SW480 (cell line): ENCODE data around the gene CCDC122.

ENCODE experiments used
- DNase-seq: peaks from one replicate; pipeline ENCODE4 v3.0.0-alpha.2; 2016; ENCODE audit warnings: low spot score

CCDC122 gene

DNA sequence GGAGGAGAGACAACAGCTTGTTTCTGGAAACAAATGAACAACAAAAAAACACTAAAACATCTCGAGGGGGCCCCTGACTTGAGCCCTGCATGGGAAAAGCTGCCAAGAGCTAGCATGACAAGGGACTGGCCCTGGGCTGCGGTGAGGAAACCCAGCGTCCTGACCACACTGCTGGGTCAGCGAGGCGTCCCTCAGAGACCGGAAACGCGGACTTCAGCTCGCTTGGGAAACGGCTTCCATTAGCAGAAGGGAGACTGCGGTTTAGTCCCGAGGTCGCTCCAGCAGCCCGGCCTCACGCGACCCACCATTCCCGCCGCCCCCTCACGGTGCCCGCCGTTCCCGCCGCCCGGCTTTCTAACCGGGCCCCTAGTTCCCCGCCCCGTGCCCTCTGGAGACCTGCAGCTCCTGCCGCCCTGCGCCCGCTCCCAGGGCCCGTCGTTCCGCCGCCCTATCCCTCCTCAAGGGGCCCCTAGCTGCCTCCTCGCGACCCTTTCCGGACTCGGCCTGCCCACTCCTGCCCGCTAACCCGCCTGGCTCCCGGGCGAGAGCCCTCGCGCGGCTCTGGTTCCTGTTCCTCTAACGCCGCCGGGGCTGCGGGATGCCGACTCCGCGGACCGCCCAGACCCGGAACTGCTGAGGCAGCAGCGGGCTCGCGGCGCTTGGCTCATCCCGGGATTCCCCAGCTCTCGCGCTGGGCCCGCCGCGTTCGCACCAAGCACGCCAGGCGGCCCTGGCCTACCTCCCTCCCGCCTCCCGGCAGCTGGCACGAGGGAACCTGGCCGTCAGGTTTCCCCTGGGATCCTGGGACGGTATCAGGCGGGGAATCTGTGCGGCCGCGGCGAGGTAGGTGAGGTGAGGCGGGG, at the start of gene CCDC122:
CCDC122 (minus strand) TSS at position 849 of the 863 bp plus-strand sequence. CDS start 10,364 bp downstream, outside the sequence.
- peak; percentile 76 for DNase-seq

DNA sequence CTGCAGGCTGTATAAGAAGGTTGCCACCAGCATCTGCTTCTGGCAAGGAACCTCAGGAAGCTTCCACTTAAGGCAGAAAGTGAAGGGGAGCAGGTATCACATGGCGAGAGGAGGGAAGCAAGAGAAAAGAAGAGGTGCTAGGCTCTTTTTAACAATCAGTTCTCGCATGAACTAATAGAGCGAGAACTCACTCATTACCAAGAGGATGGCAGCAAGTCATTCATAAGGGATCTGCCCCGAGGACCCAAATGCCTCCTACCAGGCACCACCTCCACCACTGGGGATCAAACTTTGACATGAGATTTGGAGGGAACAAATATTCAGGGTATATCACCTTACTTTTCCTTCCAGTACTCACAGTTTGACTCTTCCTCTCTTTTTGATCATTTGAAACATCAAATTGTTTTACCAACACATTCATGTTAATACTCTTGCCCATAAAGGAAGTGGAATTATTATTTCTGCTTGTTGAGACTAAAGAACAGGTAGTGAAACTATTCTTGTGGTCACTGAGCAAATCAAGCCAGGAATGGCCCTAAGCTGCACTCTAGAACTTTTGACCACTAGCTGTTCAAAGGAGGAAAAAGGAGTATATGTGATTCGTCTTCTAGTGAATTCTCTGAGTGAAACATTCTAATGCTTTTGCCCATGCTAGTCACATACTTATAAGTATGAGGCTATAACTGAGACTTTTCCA, 45.2 kb upstream of the CCDC122 start:
- no peak for DNase-seq

GRCh38 chr13:43920965-43921674, 41.6 kb upstream of the CCDC122 start:
- no peak for DNase-seq

DNA sequence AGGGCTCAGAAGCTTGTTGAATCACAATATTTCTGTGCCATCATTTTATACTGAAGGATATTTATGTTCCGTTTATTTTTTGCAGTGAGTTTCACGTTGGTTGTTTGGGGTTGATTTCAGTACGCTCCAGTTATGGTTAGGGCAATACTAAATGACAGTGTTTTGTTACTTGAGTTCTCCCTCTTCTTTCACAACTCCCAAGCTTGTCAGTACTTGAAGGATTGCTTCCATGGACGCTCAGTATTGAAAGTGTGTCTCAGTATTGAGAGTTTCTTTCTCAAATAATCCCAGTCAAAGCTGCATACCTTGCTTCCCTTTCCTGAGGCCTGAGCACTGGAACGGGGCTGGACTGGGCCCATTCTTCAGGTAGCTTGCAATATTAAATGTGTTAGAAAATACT, 39.1 kb upstream of the CCDC122 start:
- no peak for DNase-seq

- DNase-seq, result no peak
Observed at GRCh38 chr13:43916828-43917227, 37.3 kb upstream of the CCDC122 start.

GRCh38 chr13:43915451-43915850, 35.9 kb upstream of the CCDC122 start:
- DNase-seq, result no peak

GRCh38 chr13:43911871-43912270, 32.3 kb upstream of the CCDC122 start:
- no peak for DNase-seq

- no peak for DNase-seq
Observed at GRCh38 chr13:43911278-43911677, 31.7 kb upstream of the CCDC122 start.

DNA sequence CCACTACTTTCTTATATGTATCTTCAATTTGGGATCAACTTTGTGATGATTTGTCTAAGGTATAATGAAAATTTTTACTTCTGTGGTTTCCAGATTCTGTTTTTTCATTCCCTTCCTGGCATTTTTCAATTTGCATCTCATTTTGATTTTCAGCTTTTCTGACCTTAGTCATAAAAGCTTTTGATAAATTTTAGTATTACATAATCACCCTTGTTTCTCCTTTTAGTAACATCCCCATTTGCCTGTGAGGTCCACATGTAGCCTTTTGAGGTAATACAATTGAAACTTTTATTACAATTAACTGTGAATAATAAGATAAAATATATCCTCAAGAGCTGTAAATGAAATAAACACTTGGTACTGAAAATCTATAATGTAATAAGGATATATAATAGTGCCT, 31.3 kb upstream of the CCDC122 start:
- no peak for DNase-seq

- peak; percentile 54 for DNase-seq
Observed at GRCh38 chr13:43908156-43909126, 28.9 kb upstream of the CCDC122 start.

GRCh38 chr13:43905435-43906031, 26.0 kb upstream of the CCDC122 start:
- peak; percentile 67 for DNase-seq

DNA sequence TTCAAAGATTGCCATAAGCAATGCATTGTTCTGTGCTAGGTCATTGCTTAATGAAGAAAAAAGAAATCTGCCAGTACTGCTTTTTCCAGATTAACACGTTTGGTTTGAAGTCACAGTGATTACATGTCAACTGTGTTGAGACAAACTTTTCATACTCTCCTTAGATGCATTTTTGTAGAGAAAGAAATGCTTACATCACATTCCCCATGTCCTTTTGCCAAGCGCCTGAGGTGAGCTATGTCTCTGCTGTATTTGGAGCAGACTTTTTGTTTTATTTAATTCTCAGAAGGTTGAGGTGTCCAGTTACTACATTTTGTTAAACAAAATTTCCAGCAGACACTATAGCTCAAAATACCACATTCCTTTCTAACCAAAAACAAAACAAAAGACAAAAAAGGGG, 16.4 kb upstream of the CCDC122 start:
- no peak for DNase-seq

DNA sequence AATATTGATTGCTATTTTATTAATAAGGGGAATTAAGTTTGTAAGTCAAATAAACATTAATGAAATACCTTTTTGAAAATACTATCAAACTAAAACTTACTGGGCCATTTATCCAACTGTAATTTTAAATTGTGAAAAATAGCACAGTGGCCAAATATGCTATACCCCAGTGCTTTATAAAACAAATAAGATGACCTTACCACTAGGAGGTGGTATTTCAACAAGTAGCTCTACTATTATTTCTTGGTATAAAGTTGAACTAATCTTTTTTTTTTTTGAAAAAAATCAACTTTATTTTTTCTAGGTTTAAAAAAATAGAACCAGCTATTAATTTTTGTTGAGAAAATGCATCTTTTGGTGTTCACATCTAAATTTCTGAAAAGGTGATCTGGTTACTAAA, 14.9 kb upstream of the CCDC122 start:
- no peak for DNase-seq

- DNase-seq, result no peak
Observed at GRCh38 chr13:43884222-43884621, 4.7 kb upstream of the CCDC122 start.

GRCh38 chr13:43883631-43884030, 4.1 kb upstream of the CCDC122 start:
- no peak for DNase-seq

DNA sequence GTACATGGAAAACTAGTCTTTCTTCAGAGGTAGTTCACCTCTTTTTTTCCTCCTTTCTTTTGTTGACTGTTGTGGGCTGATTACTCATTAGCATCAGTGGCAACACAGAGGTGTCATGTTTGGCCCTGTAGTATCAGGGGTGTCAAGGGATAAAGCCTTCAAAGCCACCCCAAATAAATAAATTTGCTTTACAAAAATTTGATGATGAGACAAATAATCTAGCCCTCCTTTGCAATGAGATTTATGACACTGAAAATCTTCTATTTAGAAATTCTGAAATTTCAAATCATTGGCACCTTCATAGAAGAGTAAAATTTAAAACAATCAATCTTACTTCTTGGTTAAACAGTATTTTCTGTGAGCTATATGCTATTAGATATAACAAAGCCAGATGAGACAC, 2.0 kb upstream of the CCDC122 start:
- no peak for DNase-seq

GRCh38 chr13:43880926-43881325, 1.4 kb upstream of the CCDC122 start:
- no peak for DNase-seq

GRCh38 chr13:43880214-43880855, 795 bp upstream of the CCDC122 start:
- DNase-seq, result peak; percentile 31

DNA sequence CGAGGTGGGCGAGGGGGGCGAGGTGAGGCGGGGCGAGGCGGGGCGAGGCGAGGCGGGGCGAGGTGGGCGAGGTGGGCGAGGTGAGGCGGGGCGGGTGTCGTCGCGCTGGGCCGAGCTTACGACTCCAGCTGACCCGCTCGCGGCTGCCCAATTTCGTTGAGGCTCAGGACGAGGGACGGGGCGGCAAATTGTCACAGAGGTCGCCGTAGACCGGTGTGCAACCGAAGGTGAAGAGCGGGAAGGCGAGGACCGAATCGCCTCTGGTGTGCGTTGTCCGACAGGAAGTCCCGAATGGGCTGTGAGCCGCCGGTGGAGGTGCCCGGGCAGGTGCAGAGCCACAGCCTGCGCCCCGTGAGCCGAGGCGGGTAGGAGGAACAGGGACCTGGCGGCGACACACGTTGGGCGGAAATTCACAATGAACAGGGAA, 228 bp upstream of the CCDC122 start, which contains the start of gene LACC1:
LACC1 (plus strand) TSS at position 150 of the 427 bp plus-strand sequence. CDS start 1,082 bp downstream, outside the sequence.
- DNase-seq, result peak; percentile 69

GRCh38 chr13:43877766-43878165, 1.8 kb downstream of the CCDC122 start:
- DNase-seq, result no peak
